Endothelial cell of umbilical vein (primary cell): Measurements from ENCODE around the gene PRR36. TPM values are rescaled to one million over a fixed set of nuclear protein-coding genes. Genes with fewer than 3 reads are reported as not detected.

ENCODE experiments used
- BruUV-seq: library from RNA; stranded (reverse); fragments of 400-500 nt; replicated peaks from 2 replicates; lab custom pipeline; 2021; lab: Mats Ljungman, UMichigan
- CTCF ChIA-PET: fragments of 300-600, 350-600 bp; sonication (Branson Sonifier 250); formaldehyde crosslinking; loops from one replicate; lab custom pipeline; 2021; ENCODE audit warnings: antibody characterized with exemption, inconsistent platforms; lab: Charles Lee
- POLR2A ChIA-PET: fragments of 300-600, 350-600 bp; sonication (Branson Sonifier 250); formaldehyde crosslinking; loops from one replicate; lab custom pipeline; 2021; ENCODE audit warnings: antibody characterized with exemption, inconsistent platforms; lab: Charles Lee
- DNase-seq: peaks from one replicate; pipeline ENCODE4 v3.0.0-alpha.2; 2011; ENCODE audit warnings: low read depth, low spot score
- FAIRE-seq: peaks from 2 replicates; lab custom pipeline; 2011; peaks lifted over from hg19 to GRCh38; lab: Jason Lieb, UNC
- H2AFZ ChIP-seq: 2 replicates; pipeline ENCODE4 v1.6.0; 2012; ENCODE audit warnings: low read depth, low read length, control low read depth, inconsistent platforms
- H3K27ac ChIP-seq: 2 replicates; pipeline ENCODE4 v1.5.1; 2011; ENCODE audit warnings: low read depth, mild to moderate bottlenecking, control low read depth, low read length, moderate library complexity; ENCODE audit not compliant: insufficient read depth
- H3K27me3 ChIP-seq, 2 experiments: 2 replicates each; pipeline versions ENCODE4 v1.6.0 to v1.6.1; 2011; ENCODE audit warnings: low read length in 2 of 2, mixed read lengths in 1 of 2; ENCODE audit not compliant: control insufficient read depth in 2 of 2, insufficient read depth in 2 of 2
- H3K36me3 ChIP-seq, 2 experiments: 2 replicates in 1 of 2; 3 replicates in 1 of 2; pipeline ENCODE4 v1.5.1; 2011; ENCODE audit warnings: low read length in 2 of 2, mild to moderate bottlenecking in 1 of 2, moderate library complexity in 1 of 2; ENCODE audit not compliant: control insufficient read depth in 2 of 2, insufficient read depth in 2 of 2; ENCODE audit errors: extremely low read depth in 1 of 2
- H3K4me1 ChIP-seq: 3 replicates; pipeline ENCODE4 v1.5.1; 2011; ENCODE audit warnings: mild to moderate bottlenecking, low read length; ENCODE audit not compliant: control insufficient read depth, insufficient read depth; ENCODE audit errors: extremely low read depth
- H3K4me2 ChIP-seq: 2 replicates; pipeline ENCODE4 v1.6.1; 2011; ENCODE audit warnings: low read length, control low read depth, mixed read lengths; ENCODE audit not compliant: insufficient read depth
- H3K4me3 ChIP-seq, 3 experiments: fragments of 200-600 bp in 1 of 3; sonication (generic), shearing (Covaris generic) in 1 of 3; replicated peaks in 1 of 3; 2 replicates each; pipeline ENCODE4 v1.5.1; 2011 to 2016; ENCODE audit warnings: control low read depth in 3 of 3, low read length in 3 of 3, mild to moderate bottlenecking in 2 of 3, inconsistent platforms in 1 of 3, low read depth in 1 of 3, moderate library complexity in 1 of 3; ENCODE audit not compliant: insufficient read depth in 1 of 3
- H3K79me2 ChIP-seq: 2 replicates; pipeline ENCODE4 v1.6.0; 2012; ENCODE audit warnings: low read length, inconsistent platforms; ENCODE audit not compliant: control insufficient read depth, insufficient read depth
- H3K9ac ChIP-seq: replicated peaks from 2 replicates; pipeline ENCODE3; 2011; ENCODE audit warnings: low read length, control low read depth; ENCODE audit not compliant: insufficient read depth; ENCODE audit errors: extremely low read depth
- H3K9me1 ChIP-seq: replicated peaks from 3 replicates; pipeline ENCODE4 v1.6.0; 2011; ENCODE audit warnings: mild to moderate bottlenecking, low read length; ENCODE audit not compliant: control insufficient read depth, insufficient read depth; ENCODE audit errors: extremely low read depth
- H3K9me3 ChIP-seq: replicated peaks from 2 replicates; pipeline ENCODE4 v1.5.1; 2012; ENCODE audit warnings: low read length, inconsistent platforms; ENCODE audit not compliant: control insufficient read depth, insufficient read depth
- H4K20me1 ChIP-seq: replicated peaks from 2 replicates; pipeline ENCODE3; 2011; ENCODE audit warnings: mild to moderate bottlenecking, low read length; ENCODE audit not compliant: control insufficient read depth, insufficient read depth; ENCODE audit errors: extremely low read depth
- FOS ChIP-seq: IDR thresholded peaks from 2 replicates; pipeline ENCODE4 v1.6.1; 2011; ENCODE audit warnings: mild to moderate bottlenecking, low read length, moderate library complexity, borderline replicate concordance; ENCODE audit not compliant: insufficient read depth
- GATA2 ChIP-seq: IDR thresholded peaks from 2 replicates; pipeline ENCODE4 v1.7.0; 2011; ENCODE audit warnings: low read depth, mild to moderate bottlenecking, moderate library complexity, mixed read lengths, low read length; ENCODE audit not compliant: insufficient read length, insufficient read depth
- JUN ChIP-seq: IDR thresholded peaks from 2 replicates; pipeline ENCODE4 v1.6.1; 2011; ENCODE audit warnings: borderline replicate concordance, low read depth; ENCODE audit not compliant: insufficient read length, insufficient read depth
- POLR2A ChIP-seq: IDR thresholded peaks from 2 replicates; pipeline ENCODE4 v1.6.1; 2012; ENCODE audit warnings: low read depth, mild to moderate bottlenecking, control low read depth, low read length
- POLR2AphosphoS5 ChIP-seq: IDR thresholded peaks from 2 replicates; pipeline ENCODE4 v1.6.1; 2012; ENCODE audit warnings: low read depth, mild to moderate bottlenecking, control low read depth, low read length, moderate library complexity; ENCODE audit not compliant: insufficient read depth
- dilution Hi-C: fragments of 300-500 bp; cut with MboI; formaldehyde crosslinking; loops from one replicate; pipeline ENCODE4 v1.15.0; 2019; ENCODE audit warnings: low sequenced_read_pairs; ENCODE audit not compliant: extremely low pct_ligation_motif_present
- intact Hi-C: fragments of 100-400 bp; cut with micrococcal nuclease; formaldehyde crosslinking; loops from one replicate; pipeline ENCODE4 v1.10.0; 2022
- polyA plus RNA-seq, 4 experiments: library from polyadenylated mRNA; depleted of rRNA in 3 of 4; stranded (reverse) in 3 of 4; unstranded in 1 of 4; fragments of >200 nt; gene quantifications; 2 replicates each; pipeline versions ENCODE4 v1.2.1 to v1.2.3, GENCODE V29; 2011 to 2012; ENCODE audit warnings: missing spikeins in 1 of 4
- total RNA-seq: library from RNA; stranded (reverse); gene quantifications from 2 replicates; pipeline ENCODE4 v1.2.3, GENCODE V29; 2021

PRR36 gene
- total and polyA plus RNA-seq, 2 donors (not counting 3 experiments of a cell fraction or from before 2014, with no cell fraction given): not detected

DNA sequence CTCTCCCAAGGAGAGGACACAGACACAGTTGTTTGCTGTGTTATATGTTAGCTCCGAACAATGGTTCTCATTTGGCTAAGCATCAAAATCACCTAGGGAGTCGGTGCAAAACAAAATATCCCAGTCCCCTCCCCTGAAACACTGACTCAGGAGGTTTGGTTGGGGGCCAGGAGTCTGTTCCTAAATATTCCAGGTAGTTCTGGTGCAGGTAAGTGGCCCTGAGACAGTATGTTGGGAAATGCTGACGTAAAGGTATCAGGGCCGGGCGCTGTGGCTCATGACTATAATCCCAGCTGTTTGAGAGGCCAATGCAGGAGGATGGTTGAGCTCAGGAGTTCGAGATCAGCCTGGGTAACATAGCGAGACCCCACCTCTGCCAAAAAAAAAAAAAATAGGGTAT lies 27.1 kb upstream of the PRR36 start:
- no peaks in the 10 kb centered on the region for H3K36me3 ChIP-seq
- H3K79me2 ChIP-seq: peaks cover 23% of the 10 kb centered on the region
- no peaks in the 10 kb centered on the region for H3K9me1 ChIP-seq
- POLR2A ChIA-PET: interaction anchor here (0.7 kb wide), 1 partner anchor 343 kb away, joined by 3 read pairs; no protein-coding TSS in a partner anchor
- no peak for DNase-seq
- no peak overlapping the region for H2AFZ ChIP-seq
- H3K9me3 ChIP-seq: no peaks in the 10 kb centered on the region
- peaks cover 16% of the 10 kb centered on the region for H3K4me1 ChIP-seq
- CTCF ChIA-PET: interaction anchor here (1.0 to 2.6 kb wide), 2 partner anchors 32 to 42 kb away, joined by 4 to 14 read pairs; partner anchors contain the start of gene TIMM44
- H3K27ac ChIP-seq: no peak overlapping the region
- no peak overlapping the region for H3K4me3 ChIP-seq
- intact Hi-C loops (no loop called here), dilution Hi-C loops (no loop called here)
- H4K20me1 ChIP-seq: no peaks in the 10 kb centered on the region
- TF ChIP-seq POLR2A (no peak), POLR2AphosphoS5 (no peak), JUN (no peak), GATA2 (no peak)
- no peak overlapping the region for H3K9ac ChIP-seq
- H3K4me2 ChIP-seq: no peak overlapping the region
- no peak for FAIRE-seq
- H3K27me3 ChIP-seq: no peaks in the 10 kb centered on the region
- BruUV-seq: no TSS peak

DNA sequence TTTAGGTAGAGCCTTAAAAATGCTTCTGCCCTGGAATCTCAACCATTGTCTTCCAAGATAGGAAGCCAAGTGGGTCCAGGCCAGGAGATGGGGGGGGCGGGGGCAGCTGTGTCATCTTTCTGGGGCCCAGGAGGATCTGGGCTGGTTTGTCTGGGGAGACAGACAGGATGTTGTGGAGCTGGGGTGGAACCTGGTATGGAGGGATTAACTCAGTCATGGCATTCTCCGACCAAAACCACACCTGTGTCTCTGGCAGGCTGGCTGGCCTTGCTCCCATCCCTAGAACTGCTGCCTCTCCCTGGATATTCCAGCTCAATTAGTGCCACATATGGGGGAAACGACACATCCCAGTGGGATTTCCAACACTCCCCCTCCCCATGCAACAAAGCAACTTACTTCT lies 26.7 kb upstream of the PRR36 start:
- H3K4me1 ChIP-seq: peaks cover 16% of the 10 kb centered on the region
- no peak overlapping the region for H3K9ac ChIP-seq
- H2AFZ ChIP-seq: no peak overlapping the region
- H3K9me1 ChIP-seq: no peaks in the 10 kb centered on the region
- H4K20me1 ChIP-seq: no peaks in the 10 kb centered on the region
- H3K4me3 ChIP-seq: no peak overlapping the region
- H3K4me2 ChIP-seq: no peak overlapping the region
- intact Hi-C loops: no loop called here
- no peak for FAIRE-seq
- POLR2A ChIA-PET: interaction anchor here (0.7 kb wide), 1 partner anchor 342 kb away, joined by 3 read pairs; no protein-coding TSS in a partner anchor
- no peak overlapping the region for H3K27ac ChIP-seq
- CTCF ChIA-PET: interaction anchor here (1.0 to 2.6 kb wide), 3 partner anchors 32 to 333 kb away, joined by 4 to 14 read pairs (median 6); partner anchors contain the start of gene TIMM44
- no peaks in the 10 kb centered on the region for H3K9me3 ChIP-seq
- no peaks in the 10 kb centered on the region for H3K27me3 ChIP-seq
- H3K36me3 ChIP-seq: no peaks in the 10 kb centered on the region
- dilution Hi-C loops: no loop called here
- no peak for TF ChIP-seq FOS
- TF ChIP-seq POLR2AphosphoS5: no peak
- TF ChIP-seq JUN: no peak
- H3K79me2 ChIP-seq: peaks cover 19% of the 10 kb centered on the region
- no TSS peak for BruUV-seq
- no peak for DNase-seq
